H9 (cell line): ENCODE data around the gene INSL3. TPM values are rescaled to one million over a fixed set of nuclear protein-coding genes. Genes with fewer than 3 reads are reported as not detected.

Experiments used
- DNase-seq: peaks from one replicate; pipeline ENCODE4 v3.0.0-alpha.2; 2017
- H2AFZ ChIP-seq: one replicate; pipeline ENCODE4 v1.6.1; 2013; ENCODE audit warnings: mild to moderate bottlenecking, low read length, control low read depth, moderate library complexity
- H2AK5ac ChIP-seq: 2 replicates; pipeline ENCODE4 v1.6.1; 2013; ENCODE audit warnings: low read length, control low read depth, mixed read lengths; ENCODE audit not compliant: insufficient read length
- H2BK120ac ChIP-seq: one replicate; pipeline ENCODE4 v1.6.1; 2013; ENCODE audit warnings: low read depth, mild to moderate bottlenecking, low read length, control low read depth, inconsistent platforms; ENCODE audit not compliant: poor library complexity, severe bottlenecking
- H2BK12ac ChIP-seq: 2 replicates; pipeline ENCODE4 v1.6.1; 2013; ENCODE audit warnings: low read length, control low read depth, mixed read lengths, low read depth; ENCODE audit not compliant: insufficient read length
- H2BK15ac ChIP-seq: 2 replicates; pipeline ENCODE4 v1.6.1; 2013; ENCODE audit warnings: low read depth, low read length, control low read depth
- H2BK20ac ChIP-seq: one replicate; pipeline ENCODE4 v1.6.1; 2013; ENCODE audit warnings: low read depth, mild to moderate bottlenecking, low read length, control low read depth, inconsistent platforms; ENCODE audit not compliant: poor library complexity, severe bottlenecking
- H2BK5ac ChIP-seq: 2 replicates; pipeline ENCODE4 v1.6.1; 2013; ENCODE audit warnings: low read length, control low read depth, mixed read lengths; ENCODE audit not compliant: insufficient read length
- H3K14ac ChIP-seq: 2 replicates; pipeline ENCODE4 v1.6.1; 2013; ENCODE audit warnings: low read length, control low read depth; ENCODE audit not compliant: insufficient read depth
- H3K18ac ChIP-seq: 2 replicates; pipeline ENCODE4 v1.6.1; 2013; ENCODE audit warnings: low read depth, mild to moderate bottlenecking, mixed read lengths, low read length, control low read depth; ENCODE audit not compliant: insufficient read length
- H3K23ac ChIP-seq: 2 replicates; pipeline ENCODE4 v1.6.1; 2013; ENCODE audit warnings: low read length, control low read depth, mixed read lengths, low read depth; ENCODE audit not compliant: insufficient read length
- H3K23me2 ChIP-seq: 2 replicates; pipeline ENCODE4 v1.6.1; 2013; ENCODE audit warnings: low read depth, mild to moderate bottlenecking, mixed read lengths, low read length, control low read depth; ENCODE audit not compliant: insufficient read length, poor library complexity, severe bottlenecking
- H3K27ac ChIP-seq: 2 replicates; pipeline ENCODE4 v1.5.1; 2013; ENCODE audit warnings: low read length, control low read depth, mixed read lengths, low read depth; ENCODE audit not compliant: insufficient read length
- H3K27me3 ChIP-seq: 2 replicates; pipeline ENCODE4 v1.6.1; 2013; ENCODE audit warnings: low read length, control low read depth, inconsistent platforms; ENCODE audit not compliant: insufficient read depth
- H3K4ac ChIP-seq: 2 replicates; pipeline ENCODE4 v1.6.1; 2013; ENCODE audit warnings: low read depth, mild to moderate bottlenecking, control low read depth, inconsistent platforms, low read length, moderate library complexity
- H3K4me1 ChIP-seq: 2 replicates; pipeline ENCODE4 v1.6.1; 2013; ENCODE audit warnings: low read length, control low read depth, inconsistent platforms; ENCODE audit not compliant: insufficient read depth
- H3K4me2 ChIP-seq: 2 replicates; pipeline ENCODE4 v1.6.1; 2013; ENCODE audit warnings: low read length, control low read depth, mixed read lengths; ENCODE audit not compliant: insufficient read length, insufficient read depth
- H3K56ac ChIP-seq: 2 replicates; pipeline ENCODE4 v1.6.1; 2013; ENCODE audit warnings: low read depth, mild to moderate bottlenecking, mixed read lengths, low read length, control low read depth; ENCODE audit not compliant: insufficient read length
- H3K79me1 ChIP-seq: 2 replicates; pipeline ENCODE4 v1.6.1; 2013; ENCODE audit warnings: low read depth, mild to moderate bottlenecking, moderate library complexity, low read length, control low read depth, inconsistent platforms; ENCODE audit not compliant: insufficient read depth, poor library complexity, severe bottlenecking
- H3K79me2 ChIP-seq: 2 replicates; pipeline ENCODE4 v1.6.1; 2013; ENCODE audit warnings: low read length, control low read depth, inconsistent platforms; ENCODE audit not compliant: insufficient read depth
- H3K9ac ChIP-seq: 2 replicates; pipeline ENCODE4 v1.6.1; 2013; ENCODE audit warnings: low read length, control low read depth, mixed read lengths; ENCODE audit not compliant: insufficient read length; ENCODE audit errors: extremely low read depth
- H3K9me3 ChIP-seq: one replicate; pipeline ENCODE4 v1.6.1; 2013; ENCODE audit warnings: low read depth, low read length, inconsistent platforms; ENCODE audit not compliant: control insufficient read depth
- H3T11ph ChIP-seq: one replicate; pipeline ENCODE4 v1.6.1; 2013; ENCODE audit warnings: mild to moderate bottlenecking, low read length, control low read depth, inconsistent platforms
- H4K20me1 ChIP-seq: one replicate; pipeline ENCODE4 v1.6.1; 2013; ENCODE audit not compliant: control insufficient read depth, insufficient read length, insufficient read depth
- H4K5ac ChIP-seq: 2 replicates; pipeline ENCODE4 v1.6.1; 2013; ENCODE audit warnings: low read depth, mild to moderate bottlenecking, mixed read lengths, low read length, control low read depth; ENCODE audit not compliant: insufficient read length
- H4K8ac ChIP-seq: replicated peaks from 2 replicates; pipeline ENCODE4 v1.6.1; 2013; ENCODE audit warnings: low read length, control low read depth, mixed read lengths, low read depth; ENCODE audit not compliant: insufficient read length
- H4K91ac ChIP-seq: 2 replicates; pipeline ENCODE4 v1.6.1; 2013; ENCODE audit warnings: low read depth, mild to moderate bottlenecking, moderate library complexity, mixed read lengths, low read length, control low read depth; ENCODE audit not compliant: insufficient read length
- H3K27ac Mint-ChIP-seq, 3 experiments: 2 replicates in 2 of 3; 3 replicates in 1 of 3; pipeline ENCODE4 v1.8.0; 2020 to 2021; ENCODE audit warnings: mixed read lengths in 3 of 3, mild to moderate bottlenecking in 1 of 3, moderate library complexity in 1 of 3
- H3K27me3 Mint-ChIP-seq: 2 replicates; pipeline ENCODE4 v1.8.0; 2021; ENCODE audit warnings: low read depth, mild to moderate bottlenecking, moderate library complexity, mixed read lengths
- H3K36me3 Mint-ChIP-seq, 3 experiments: 2 replicates in 2 of 3; 3 replicates in 1 of 3; pipeline ENCODE4 v1.8.0; 2020 to 2021; ENCODE audit warnings: low read depth in 3 of 3, mixed read lengths in 3 of 3; ENCODE audit not compliant: insufficient read depth in 1 of 3
- H3K4me1 Mint-ChIP-seq, 2 experiments: 2 replicates each; pipeline ENCODE4 v1.8.0; 2020; ENCODE audit warnings: mixed read lengths in 2 of 2
- H3K4me3 Mint-ChIP-seq, 2 experiments: 2 replicates in 1 of 2; 3 replicates in 1 of 2; pipeline ENCODE4 v1.8.0; 2020 to 2021; ENCODE audit warnings: mild to moderate bottlenecking in 2 of 2, mixed read lengths in 2 of 2, moderate library complexity in 1 of 2
- H3K9me3 Mint-ChIP-seq, 2 experiments: 2 replicates in 1 of 2; 3 replicates in 1 of 2; pipeline ENCODE4 v1.8.0; 2020; ENCODE audit warnings: mild to moderate bottlenecking in 2 of 2, mixed read lengths in 2 of 2, moderate library complexity in 1 of 2
- WGBS: extraction: QIAGEN DNeasy Blood & Tissue Kit; methylation state at CpG from one replicate; pipeline ENCODE4 v1.1.7; 2013; ENCODE audit warnings: missing lambda C conversion rate, low lambda C conversion rate, mixed read lengths; ENCODE audit not compliant: insufficient read length; ENCODE audit errors: extremely low coverage; 5-methylcytosine and 5-hydroxymethylcytosine counted together
- total RNA-seq: library from RNA; stranded (reverse); gene quantifications from 2 replicates; pipeline ENCODE4 v1.2.1, GENCODE V29; 2021
- TF ChIP-seq, protein P1 (sequence below): fragments of 200-600 bp; sonication (generic); conservative IDR thresholded peaks from 3 replicates; pipeline ENCODE4 v1.8.0; 2021; ENCODE audit warnings: antibody characterized with exemption, mild to moderate bottlenecking

Gene INSL3
- total RNA-seq, 1 experiment from 2014 or later: 0.63 TPM

DNA sequence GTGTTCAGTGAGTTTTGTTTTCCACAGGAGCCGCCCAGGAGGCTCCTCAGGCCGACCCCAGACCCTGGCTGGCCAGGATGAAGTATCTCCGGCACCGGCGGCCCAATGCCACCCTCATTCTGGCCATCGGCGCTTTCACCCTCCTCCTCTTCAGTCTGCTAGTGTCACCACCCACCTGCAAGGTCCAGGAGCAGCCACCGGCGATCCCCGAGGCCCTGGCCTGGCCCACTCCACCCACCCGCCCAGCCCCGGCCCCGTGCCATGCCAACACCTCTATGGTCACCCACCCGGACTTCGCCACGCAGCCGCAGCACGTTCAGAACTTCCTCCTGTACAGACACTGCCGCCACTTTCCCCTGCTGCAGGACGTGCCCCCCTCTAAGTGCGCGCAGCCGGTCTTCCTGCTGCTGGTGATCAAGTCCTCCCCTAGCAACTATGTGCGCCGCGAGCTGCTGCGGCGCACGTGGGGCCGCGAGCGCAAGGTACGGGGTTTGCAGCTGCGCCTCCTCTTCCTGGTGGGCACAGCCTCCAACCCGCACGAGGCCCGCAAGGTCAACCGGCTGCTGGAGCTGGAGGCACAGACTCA is 13.5 kb downstream of the INSL3 start:
- Histone ChIP-seq H3K23me2 (no peaks in the 10 kb centered on the region), H3K56ac (no peak overlapping the region), H2BK120ac (no peak overlapping the region), H2BK15ac (no peak overlapping the region), H2AFZ (no peak overlapping the region), H3K4me2 (no peak overlapping the region), H3K18ac (no peak overlapping the region), H2AK5ac (no peak overlapping the region), H3K9ac (no peak overlapping the region), H3K27ac (no peak overlapping the region), H3T11ph (no peak overlapping the region), H3K14ac (no peak overlapping the region), H2BK12ac (no peak overlapping the region), H3K79me2 (no peaks in the 10 kb centered on the region), H4K91ac (no peak overlapping the region), H3K79me1 (no peaks in the 10 kb centered on the region), H2BK5ac (no peak overlapping the region), H3K4me1 (no peaks in the 10 kb centered on the region), H4K20me1 (no peaks in the 10 kb centered on the region), H3K9me3 (no peaks in the 10 kb centered on the region), H3K23ac (no peak overlapping the region), H4K5ac (no peak overlapping the region), H4K8ac (no peak overlapping the region), H2BK20ac (no peak overlapping the region), H3K27me3 (no peaks in the 10 kb centered on the region), H3K4ac (no peak overlapping the region)
- H3K4me3 Mint-ChIP-seq: no peak overlapping the region
- WGBS: no CpG with 5 or more reads among the region's 38 CpGs
- DNase-seq: no peak
- H3K36me3 Mint-ChIP-seq: no peaks in the 10 kb centered on the region
- no peaks in the 10 kb centered on the region for H3K4me1 Mint-ChIP-seq
- H3K27me3 Mint-ChIP-seq: peaks cover 2% of the 10 kb centered on the region
- no peaks in the 10 kb centered on the region; a peak in 1 of 5 replicates for H3K9me3 Mint-ChIP-seq
- TF ChIP-seq, protein P1, sequence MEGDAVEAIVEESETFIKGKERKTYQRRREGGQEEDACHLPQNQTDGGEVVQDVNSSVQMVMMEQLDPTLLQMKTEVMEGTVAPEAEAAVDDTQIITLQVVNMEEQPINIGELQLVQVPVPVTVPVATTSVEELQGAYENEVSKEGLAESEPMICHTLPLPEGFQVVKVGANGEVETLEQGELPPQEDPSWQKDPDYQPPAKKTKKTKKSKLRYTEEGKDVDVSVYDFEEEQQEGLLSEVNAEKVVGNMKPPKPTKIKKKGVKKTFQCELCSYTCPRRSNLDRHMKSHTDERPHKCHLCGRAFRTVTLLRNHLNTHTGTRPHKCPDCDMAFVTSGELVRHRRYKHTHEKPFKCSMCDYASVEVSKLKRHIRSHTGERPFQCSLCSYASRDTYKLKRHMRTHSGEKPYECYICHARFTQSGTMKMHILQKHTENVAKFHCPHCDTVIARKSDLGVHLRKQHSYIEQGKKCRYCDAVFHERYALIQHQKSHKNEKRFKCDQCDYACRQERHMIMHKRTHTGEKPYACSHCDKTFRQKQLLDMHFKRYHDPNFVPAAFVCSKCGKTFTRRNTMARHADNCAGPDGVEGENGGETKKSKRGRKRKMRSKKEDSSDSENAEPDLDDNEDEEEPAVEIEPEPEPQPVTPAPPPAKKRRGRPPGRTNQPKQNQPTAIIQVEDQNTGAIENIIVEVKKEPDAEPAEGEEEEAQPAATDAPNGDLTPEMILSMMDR: no peak
- H3K27ac Mint-ChIP-seq: no peak overlapping the region
